ENCODE results near the gene CLDN3. TPM values are rescaled to one million over a fixed set of nuclear protein-coding genes. Genes with fewer than 3 reads are reported as not detected.

The CLDN3 gene
- total and polyA plus RNA-seq, 9 of the 15 experiments (the other 6 are each of a cell fraction or from before 2014, with no cell fraction given): 0.29 TPM; not detected in 8

GRCh38 chr7:73749931-73750776 lies 19.9 kb downstream of the CLDN3 start (continued):
- TF ChIP-seq RBBP5 (IDR thresholded peaks at IDR 0.05; ENCODE audit: borderline replicate concordance, insufficient read depth, low read length, poor library complexity, severe bottlenecking): peak; percentile 60
- TF ChIP-seq SREBF1 (IDR thresholded peaks at IDR 0.05; ENCODE audit: borderline replicate concordance, low read depth, low read length): no peak
- TF ChIP-seq, protein P1, sequence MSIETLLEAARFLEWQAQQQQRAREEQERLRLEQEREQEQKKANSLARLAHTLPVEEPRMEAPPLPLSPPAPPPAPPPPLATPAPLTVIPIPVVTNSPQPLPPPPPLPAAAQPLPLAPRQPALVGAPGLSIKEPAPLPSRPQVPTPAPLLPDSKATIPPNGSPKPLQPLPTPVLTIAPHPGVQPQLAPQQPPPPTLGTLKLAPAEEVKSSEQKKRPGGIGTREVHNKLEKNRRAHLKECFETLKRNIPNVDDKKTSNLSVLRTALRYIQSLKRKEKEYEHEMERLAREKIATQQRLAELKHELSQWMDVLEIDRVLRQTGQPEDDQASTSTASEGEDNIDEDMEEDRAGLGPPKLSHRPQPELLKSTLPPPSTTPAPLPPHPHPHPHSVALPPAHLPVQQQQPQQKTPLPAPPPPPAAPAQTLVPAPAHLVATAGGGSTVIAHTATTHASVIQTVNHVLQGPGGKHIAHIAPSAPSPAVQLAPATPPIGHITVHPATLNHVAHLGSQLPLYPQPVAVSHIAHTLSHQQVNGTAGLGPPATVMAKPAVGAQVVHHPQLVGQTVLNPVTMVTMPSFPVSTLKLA (conservative IDR thresholded peaks at IDR 0.05): no peak
- no peak for TF ChIP-seq HCFC1 (IDR thresholded peaks at IDR 0.05; ENCODE audit: low read depth, low read length)
- TF ChIP-seq SRSF1 (IDR thresholded peaks at IDR 0.05; ENCODE audit: low read depth, low read length): no peak
- TF ChIP-seq ZBTB9 (CRISPR knock-in tag; IDR thresholded peaks at IDR 0.05): no peak
- TF ChIP-seq SIX5 (IDR thresholded peaks at IDR 0.05; ENCODE audit: borderline replicate concordance in 1 of 2, insufficient read depth in 1 of 2, low read depth in 1 of 2, low read length in 2 of 2): no peak
- TF ChIP-seq, protein P2, sequence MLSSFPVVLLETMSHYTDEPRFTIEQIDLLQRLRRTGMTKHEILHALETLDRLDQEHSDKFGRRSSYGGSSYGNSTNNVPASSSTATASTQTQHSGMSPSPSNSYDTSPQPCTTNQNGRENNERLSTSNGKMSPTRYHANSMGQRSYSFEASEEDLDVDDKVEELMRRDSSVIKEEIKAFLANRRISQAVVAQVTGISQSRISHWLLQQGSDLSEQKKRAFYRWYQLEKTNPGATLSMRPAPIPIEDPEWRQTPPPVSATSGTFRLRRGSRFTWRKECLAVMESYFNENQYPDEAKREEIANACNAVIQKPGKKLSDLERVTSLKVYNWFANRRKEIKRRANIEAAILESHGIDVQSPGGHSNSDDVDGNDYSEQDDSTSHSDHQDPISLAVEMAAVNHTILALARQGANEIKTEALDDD (IDR thresholded peaks at IDR 0.05): peak; percentile 52; the same call in 1 of the 2 replicates
- TF ChIP-seq CTCFL (IDR thresholded peaks at IDR 0.05; ENCODE audit: borderline replicate concordance, insufficient read depth, low read depth, low read length, poor library complexity, severe bottlenecking): no peak
- peak; percentile 70 for TF ChIP-seq ARID1B (IDR thresholded peaks at IDR 0.05)
- TF ChIP-seq, protein P3, sequence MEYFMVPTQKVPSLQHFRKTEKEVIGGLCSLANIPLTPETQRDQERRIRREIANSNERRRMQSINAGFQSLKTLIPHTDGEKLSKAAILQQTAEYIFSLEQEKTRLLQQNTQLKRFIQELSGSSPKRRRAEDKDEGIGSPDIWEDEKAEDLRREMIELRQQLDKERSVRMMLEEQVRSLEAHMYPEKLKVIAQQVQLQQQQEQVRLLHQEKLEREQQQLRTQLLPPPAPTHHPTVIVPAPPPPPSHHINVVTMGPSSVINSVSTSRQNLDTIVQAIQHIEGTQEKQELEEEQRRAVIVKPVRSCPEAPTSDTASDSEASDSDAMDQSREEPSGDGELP (CRISPR knock-in tag; IDR thresholded peaks at IDR 0.05; ENCODE audit: borderline replicate concordance): no peak
- no peak for TF ChIP-seq MED1 (CRISPR knock-in tag; IDR thresholded peaks at IDR 0.05; ENCODE audit: borderline replicate concordance)
- TF ChIP-seq, protein P4, sequence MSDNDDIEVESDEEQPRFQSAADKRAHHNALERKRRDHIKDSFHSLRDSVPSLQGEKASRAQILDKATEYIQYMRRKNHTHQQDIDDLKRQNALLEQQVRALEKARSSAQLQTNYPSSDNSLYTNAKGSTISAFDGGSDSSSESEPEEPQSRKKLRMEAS (CRISPR knock-in tag; IDR thresholded peaks at IDR 0.05): peak; percentile 35; the same call in 1 of the 2 replicates
- no peak for TF ChIP-seq NONO (IDR thresholded peaks at IDR 0.05; ENCODE audit: low read depth in 2 of 2, low read length in 1 of 2)
- no peak for TF ChIP-seq YY1 (IDR thresholded peaks at IDR 0.05; ENCODE audit: borderline replicate concordance in 1 of 3, control insufficient read depth in 1 of 3, extremely low read depth in 1 of 3, insufficient read depth in 3 of 3, insufficient read length in 1 of 3, insufficient replicate concordance in 2 of 3, low read depth in 1 of 3, low read length in 2 of 3)
- no peak for TF ChIP-seq NFIX (CRISPR knock-in tag; IDR thresholded peaks at IDR 0.05; ENCODE audit: low read depth)
